Ascending aorta (tissue), 2 donors: Measurements from ENCODE around the gene TBC1D9B. TPM values are rescaled to one million over a fixed set of nuclear protein-coding genes. Genes with fewer than 3 reads are reported as not detected.
"Not testable (repeated sequence)": the region's sequence is repeated elsewhere in the genome, so short reads cannot be mapped to it uniquely, and the experiment has no call there.

Source experiments
- DNase-seq, 2 donors: peaks; one replicate each; pipeline ENCODE4 v3.0.0-alpha.2; 2019; ENCODE audit warnings: low spot score in 2 of 2
- H3K27ac ChIP-seq, 2 donors: fragments of 200-600 bp; sonication (generic); one replicate each; pipeline ENCODE4 v1.5.1; 2016 to 2017; ENCODE audit warnings: mild to moderate bottlenecking in 1 of 2
- H3K27me3 ChIP-seq: fragments of 200-600 bp; sonication (generic); one replicate; pipeline ENCODE4 v1.5.1; 2017
- H3K36me3 ChIP-seq, 2 donors: fragments of 200-600 bp; sonication (generic); one replicate each; pipeline ENCODE4 v1.5.1; 2016
- H3K4me1 ChIP-seq, 2 donors: fragments of 200-600 bp; sonication (generic); one replicate each; pipeline ENCODE4 v1.5.1; 2016 to 2017; ENCODE audit warnings: mild to moderate bottlenecking in 1 of 2
- H3K4me3 ChIP-seq, 2 donors: fragments of 200-600 bp; sonication (generic); one replicate each; pipeline ENCODE4 v1.5.1; 2016 to 2017; ENCODE audit warnings: mild to moderate bottlenecking in 1 of 2
- H3K9me3 ChIP-seq, 2 donors: fragments of 200-600 bp; sonication (generic); one replicate each; pipeline ENCODE4 v1.5.1; 2016
- intact Hi-C: fragments of 100-400 bp; cut with DNase I; formaldehyde crosslinking; loops from one replicate; pipeline ENCODE4 v1.15.1; 2023
- total RNA-seq: library from RNA; depleted of rRNA; stranded (reverse); fragments of >200 nt; gene quantifications from one replicate; pipeline ENCODE4 v1.1.0, GENCODE V29; 2016
- TF ChIP-seq, protein P1 (sequence below), 3 experiments: fragments of 200-600 bp in 2 of 3; fragments of 450-650 bp in 1 of 3; sonication (generic) in 2 of 3; IDR thresholded peaks; one replicate each; pipeline ENCODE4 v1.5.1; 2016 to 2019; ENCODE audit warnings: antibody characterized with exemption in 3 of 3, mild to moderate bottlenecking in 1 of 3, moderate library complexity in 1 of 3

Gene TBC1D9B
- total RNA-seq, 1 donor from 2014 or later, result 220 TPM

GRCh38 chr5:179839328-179840256 is 68.1 kb downstream of the TBC1D9B start:
- Histone ChIP-seq H3K4me3 (no peak overlapping the region), H3K4me1 (no peaks in the 10 kb centered on the region), H3K27me3 (no peaks in the 10 kb centered on the region), H3K27ac (no peak overlapping the region), H3K36me3 (peaks cover 60 to 84% of the 10 kb centered on the region in 2 donors), H3K9me3 (peaks cover under 1% of the 10 kb centered on the region in 2 donors)
- TF ChIP-seq, protein P1, sequence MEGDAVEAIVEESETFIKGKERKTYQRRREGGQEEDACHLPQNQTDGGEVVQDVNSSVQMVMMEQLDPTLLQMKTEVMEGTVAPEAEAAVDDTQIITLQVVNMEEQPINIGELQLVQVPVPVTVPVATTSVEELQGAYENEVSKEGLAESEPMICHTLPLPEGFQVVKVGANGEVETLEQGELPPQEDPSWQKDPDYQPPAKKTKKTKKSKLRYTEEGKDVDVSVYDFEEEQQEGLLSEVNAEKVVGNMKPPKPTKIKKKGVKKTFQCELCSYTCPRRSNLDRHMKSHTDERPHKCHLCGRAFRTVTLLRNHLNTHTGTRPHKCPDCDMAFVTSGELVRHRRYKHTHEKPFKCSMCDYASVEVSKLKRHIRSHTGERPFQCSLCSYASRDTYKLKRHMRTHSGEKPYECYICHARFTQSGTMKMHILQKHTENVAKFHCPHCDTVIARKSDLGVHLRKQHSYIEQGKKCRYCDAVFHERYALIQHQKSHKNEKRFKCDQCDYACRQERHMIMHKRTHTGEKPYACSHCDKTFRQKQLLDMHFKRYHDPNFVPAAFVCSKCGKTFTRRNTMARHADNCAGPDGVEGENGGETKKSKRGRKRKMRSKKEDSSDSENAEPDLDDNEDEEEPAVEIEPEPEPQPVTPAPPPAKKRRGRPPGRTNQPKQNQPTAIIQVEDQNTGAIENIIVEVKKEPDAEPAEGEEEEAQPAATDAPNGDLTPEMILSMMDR (IDR thresholded peaks at IDR 0.05), result no peak
- intact Hi-C loops, result no loop called here
- no peak for DNase-seq

GRCh38 chr5:179837076-179838011 is 70.4 kb downstream of the TBC1D9B start:
- DNase-seq, result no peak
- no peak overlapping the region for H3K27ac ChIP-seq
- no peaks in the 10 kb centered on the region for H3K27me3 ChIP-seq
- intact Hi-C loops, result no loop called here
- H3K9me3 ChIP-seq, result no peaks in the 10 kb centered on the region
- TF ChIP-seq, protein P1 (IDR thresholded peaks at IDR 0.05), result no peak
- H3K4me1 ChIP-seq, result no peaks in the 10 kb centered on the region
- H3K4me3 ChIP-seq, result no peak overlapping the region
- peaks cover 77 to 86% of the 10 kb centered on the region in 2 donors for H3K36me3 ChIP-seq

- H3K4me3 ChIP-seq, result no peak overlapping the region
- intact Hi-C loops, result no loop called here
- peaks cover 81 to 86% of the 10 kb centered on the region in 2 donors for H3K36me3 ChIP-seq
- no peaks in the 10 kb centered on the region for H3K9me3 ChIP-seq
- TF ChIP-seq, protein P1 (IDR thresholded peaks at IDR 0.05), result peak in 1 of 3 experiments; percentile 15
- peak overlapping the region in 1 of 2 donors; percentile 27 for H3K27ac ChIP-seq
- H3K4me1 ChIP-seq, result no peaks in the 10 kb centered on the region
- no peaks in the 10 kb centered on the region for H3K27me3 ChIP-seq
- DNase-seq, result no peak
Measured at GRCh38 chr5:179836225-179837019, 71.3 kb downstream of the TBC1D9B start.

DNA sequence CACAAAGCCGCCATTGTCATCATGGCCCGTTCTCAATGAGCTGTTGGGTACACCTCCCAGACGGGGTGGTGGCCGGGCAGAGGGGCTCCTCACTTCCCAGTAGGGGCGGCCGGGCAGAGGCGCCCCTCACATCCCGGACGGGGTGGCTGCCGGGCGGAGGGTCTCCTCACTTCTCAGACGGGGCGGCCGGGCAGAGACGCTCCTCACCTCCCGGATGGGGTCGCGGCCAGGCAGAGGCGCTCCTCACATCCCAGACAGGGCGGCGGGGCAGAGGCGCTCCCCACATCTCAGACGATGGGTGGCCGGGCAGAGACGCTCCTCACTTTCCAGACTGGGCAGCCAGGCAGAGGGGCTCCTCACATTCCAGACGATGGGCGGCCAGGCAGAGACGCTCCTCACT is 72.8 kb downstream of the TBC1D9B start:
- H3K4me3 ChIP-seq, intact Hi-C loops, H3K27me3 ChIP-seq, DNase-seq, H3K4me1 ChIP-seq, H3K9me3 ChIP-seq, H3K27ac ChIP-seq: not testable (repeated sequence)
- peaks cover 82 to 87% of the 10 kb centered on the region in 2 donors for H3K36me3 ChIP-seq

- no peaks in the 10 kb centered on the region for H3K27me3 ChIP-seq
- H3K27ac ChIP-seq, result no peak overlapping the region
- DNase-seq, result no peak
- H3K4me3 ChIP-seq, result no peak overlapping the region
- no peaks in the 10 kb centered on the region for H3K9me3 ChIP-seq
- TF ChIP-seq, protein P1 (IDR thresholded peaks at IDR 0.05), result no peak
- intact Hi-C loops, result no loop called here
- peaks cover 0 to 2% of the 10 kb centered on the region in 2 donors for H3K4me1 ChIP-seq
- peaks cover 83 to 88% of the 10 kb centered on the region in 2 donors for H3K36me3 ChIP-seq
Measured at GRCh38 chr5:179834120-179834519, 73.6 kb downstream of the TBC1D9B start.
